Cardiac fibroblast (primary cell): Measurements from ENCODE around the gene FGF22.

Experiments used
- DNase-seq, 2 donors: peaks; one replicate each; pipeline versions ENCODE4 v3.0.0 to v3.0.0-alpha.2; 2010; ENCODE audit warnings: low read depth in 2 of 2
- H3K4me3 ChIP-seq, 2 donors: replicated peaks in 1 of 2; 1 replicate in 1 of 2; 2 replicates in 1 of 2; pipeline ENCODE4 v1.5.1; 2011; ENCODE audit warnings: low read depth in 2 of 2, low read length in 2 of 2, mild to moderate bottlenecking in 2 of 2, moderate library complexity in 1 of 2
- TF ChIP-seq, protein P1 (sequence below): IDR thresholded peaks from one replicate; pipeline ENCODE4 v1.5.1; 2011; ENCODE audit warnings: low read depth, mild to moderate bottlenecking, low read length, inconsistent platforms

FGF22 gene

GRCh38 chr19:646779-647565 is 7.3 kb downstream of the FGF22 start:
- TF ChIP-seq, protein P1, sequence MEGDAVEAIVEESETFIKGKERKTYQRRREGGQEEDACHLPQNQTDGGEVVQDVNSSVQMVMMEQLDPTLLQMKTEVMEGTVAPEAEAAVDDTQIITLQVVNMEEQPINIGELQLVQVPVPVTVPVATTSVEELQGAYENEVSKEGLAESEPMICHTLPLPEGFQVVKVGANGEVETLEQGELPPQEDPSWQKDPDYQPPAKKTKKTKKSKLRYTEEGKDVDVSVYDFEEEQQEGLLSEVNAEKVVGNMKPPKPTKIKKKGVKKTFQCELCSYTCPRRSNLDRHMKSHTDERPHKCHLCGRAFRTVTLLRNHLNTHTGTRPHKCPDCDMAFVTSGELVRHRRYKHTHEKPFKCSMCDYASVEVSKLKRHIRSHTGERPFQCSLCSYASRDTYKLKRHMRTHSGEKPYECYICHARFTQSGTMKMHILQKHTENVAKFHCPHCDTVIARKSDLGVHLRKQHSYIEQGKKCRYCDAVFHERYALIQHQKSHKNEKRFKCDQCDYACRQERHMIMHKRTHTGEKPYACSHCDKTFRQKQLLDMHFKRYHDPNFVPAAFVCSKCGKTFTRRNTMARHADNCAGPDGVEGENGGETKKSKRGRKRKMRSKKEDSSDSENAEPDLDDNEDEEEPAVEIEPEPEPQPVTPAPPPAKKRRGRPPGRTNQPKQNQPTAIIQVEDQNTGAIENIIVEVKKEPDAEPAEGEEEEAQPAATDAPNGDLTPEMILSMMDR = no peak
- no peak for DNase-seq
- no peak overlapping the region for H3K4me3 ChIP-seq

- H3K4me3 ChIP-seq = no peak overlapping the region
- no peak for DNase-seq
- TF ChIP-seq, protein P1 = no peak
These were observed 8.0 kb downstream of the FGF22 start for GRCh38 chr19:647566-648284.

DNA sequence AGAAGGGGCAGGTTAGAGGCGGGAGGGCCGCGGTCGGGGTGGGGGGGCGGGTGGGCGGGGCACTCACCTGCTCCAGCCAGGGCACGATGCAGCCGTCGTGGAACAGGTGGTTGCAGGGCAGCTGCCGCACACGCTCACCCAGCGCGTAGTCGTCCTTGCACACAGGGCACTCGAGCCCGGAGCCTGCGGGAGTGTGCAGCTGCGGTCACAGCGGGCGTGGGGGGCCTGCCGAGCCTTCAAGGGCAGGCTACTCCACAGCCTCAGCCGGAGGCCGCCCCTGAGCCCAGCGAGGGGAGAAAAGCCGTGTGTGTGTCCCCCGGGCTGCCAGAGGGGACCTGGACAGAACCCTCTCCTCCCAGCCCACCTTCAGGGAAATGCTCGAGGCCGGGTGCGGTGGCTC is 8.6 kb downstream of the FGF22 start:
- TF ChIP-seq, protein P1 = no peak
- no peak for DNase-seq
- no peak overlapping the region for H3K4me3 ChIP-seq

DNA sequence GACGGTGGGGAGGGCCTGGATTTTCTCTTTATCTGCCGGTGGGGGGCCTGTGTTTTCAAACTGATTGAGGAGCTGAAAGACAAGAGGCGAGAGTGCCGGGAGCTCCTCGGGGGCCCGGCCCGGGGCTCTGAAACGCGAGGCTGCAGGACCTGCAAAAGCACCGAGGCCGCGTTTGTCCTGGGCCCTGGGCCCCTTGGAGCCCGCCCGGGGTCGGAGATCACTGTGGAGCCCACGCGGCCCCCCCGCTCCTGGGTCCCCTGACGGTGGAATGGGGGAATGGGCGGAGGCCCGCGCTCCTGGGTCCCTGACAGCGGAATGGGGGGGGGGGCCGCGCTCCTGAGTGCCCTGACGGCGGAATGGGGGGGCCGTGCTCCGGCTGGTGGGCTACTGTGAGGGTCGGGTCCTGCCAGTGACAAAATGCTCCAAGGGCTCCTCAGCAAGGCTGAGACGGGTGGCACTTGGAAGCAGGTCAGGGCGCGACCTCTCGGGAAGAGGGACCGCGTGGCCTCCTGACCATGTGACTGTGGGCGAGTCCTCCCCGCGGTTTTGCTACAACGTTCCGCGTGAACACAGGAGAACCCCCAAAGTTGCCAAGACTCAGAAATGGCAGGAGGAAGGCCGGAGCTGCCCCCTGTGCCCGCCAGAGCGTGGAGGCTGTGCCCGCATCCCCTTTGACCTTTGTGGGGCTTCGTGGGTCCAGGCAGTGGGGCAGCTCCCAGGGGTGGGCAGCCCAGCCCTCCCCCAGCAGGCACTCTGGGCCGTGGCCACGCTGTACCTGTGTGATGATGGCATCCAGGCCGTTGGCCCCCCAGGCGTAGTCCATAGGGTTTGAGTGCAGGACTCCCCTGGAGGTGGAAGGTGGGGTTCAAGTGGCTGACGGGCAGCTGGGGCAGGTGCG is 9.5 kb downstream of the FGF22 start:
- H3K4me3 ChIP-seq = no peak overlapping the region
- TF ChIP-seq, protein P1 = no peak
- DNase-seq = no peak

- TF ChIP-seq, protein P1 = no peak
- no peak overlapping the region for H3K4me3 ChIP-seq
These were observed 10.4 kb downstream of the FGF22 start for GRCh38 chr19:650121-650520.

DNA sequence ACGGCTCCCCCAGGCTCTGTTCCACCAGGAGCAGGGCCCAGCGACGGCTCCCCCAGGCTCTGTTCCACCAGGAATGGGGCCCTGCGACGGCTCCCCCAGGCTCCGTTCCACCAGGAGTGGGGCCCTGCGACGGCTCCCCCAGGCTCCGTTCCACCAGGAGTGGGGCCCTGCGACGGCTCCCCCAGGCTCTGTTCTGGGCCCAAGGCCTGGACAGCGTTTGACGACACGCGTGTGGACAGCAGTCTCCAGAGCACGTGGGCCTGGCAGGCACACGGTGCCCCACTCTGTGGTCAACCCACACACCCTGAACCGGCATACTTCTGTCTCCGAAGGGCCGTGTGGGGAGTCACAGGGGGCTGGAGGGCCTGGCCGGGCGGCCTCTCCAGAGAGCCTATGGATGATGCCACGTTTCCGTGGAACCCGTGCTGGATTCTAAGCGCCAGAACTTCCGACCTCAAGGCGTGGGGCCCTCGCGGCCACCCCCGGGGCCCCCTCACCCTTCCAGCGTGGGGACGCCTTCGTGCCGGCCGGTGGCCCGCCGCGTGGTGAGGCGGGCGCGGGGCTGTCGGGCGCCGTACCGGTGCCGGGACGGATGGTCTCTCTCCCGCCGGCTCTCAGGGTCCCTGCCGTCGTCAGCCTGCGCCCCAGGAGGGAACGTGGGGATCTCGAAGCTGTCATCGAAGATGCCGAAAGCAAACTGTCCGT is 11.6 kb downstream of the FGF22 start:
- TF ChIP-seq, protein P1 = no peak
- H3K4me3 ChIP-seq = no peak overlapping the region
- no peak for DNase-seq

More at GRCh38 chr19:650121-650520, 10.4 kb downstream of the FGF22 start:
- no peak for DNase-seq
